GM18867 (cell line): ENCODE measurements around the gene SEMA3B.
A peak's percentile ranks its signal among the peaks of the same experiment; 100 is the strongest.

Experiments used
- ATAC-seq: cut with Tn5 transposase; IDR thresholded peaks from one replicate; pipeline ENCODE4 v1.9.1; 2021; ENCODE audit warnings: mild to moderate bottlenecking, moderate library complexity; ENCODE audit not compliant: unreplicated experiment

The SEMA3B gene

DNA sequence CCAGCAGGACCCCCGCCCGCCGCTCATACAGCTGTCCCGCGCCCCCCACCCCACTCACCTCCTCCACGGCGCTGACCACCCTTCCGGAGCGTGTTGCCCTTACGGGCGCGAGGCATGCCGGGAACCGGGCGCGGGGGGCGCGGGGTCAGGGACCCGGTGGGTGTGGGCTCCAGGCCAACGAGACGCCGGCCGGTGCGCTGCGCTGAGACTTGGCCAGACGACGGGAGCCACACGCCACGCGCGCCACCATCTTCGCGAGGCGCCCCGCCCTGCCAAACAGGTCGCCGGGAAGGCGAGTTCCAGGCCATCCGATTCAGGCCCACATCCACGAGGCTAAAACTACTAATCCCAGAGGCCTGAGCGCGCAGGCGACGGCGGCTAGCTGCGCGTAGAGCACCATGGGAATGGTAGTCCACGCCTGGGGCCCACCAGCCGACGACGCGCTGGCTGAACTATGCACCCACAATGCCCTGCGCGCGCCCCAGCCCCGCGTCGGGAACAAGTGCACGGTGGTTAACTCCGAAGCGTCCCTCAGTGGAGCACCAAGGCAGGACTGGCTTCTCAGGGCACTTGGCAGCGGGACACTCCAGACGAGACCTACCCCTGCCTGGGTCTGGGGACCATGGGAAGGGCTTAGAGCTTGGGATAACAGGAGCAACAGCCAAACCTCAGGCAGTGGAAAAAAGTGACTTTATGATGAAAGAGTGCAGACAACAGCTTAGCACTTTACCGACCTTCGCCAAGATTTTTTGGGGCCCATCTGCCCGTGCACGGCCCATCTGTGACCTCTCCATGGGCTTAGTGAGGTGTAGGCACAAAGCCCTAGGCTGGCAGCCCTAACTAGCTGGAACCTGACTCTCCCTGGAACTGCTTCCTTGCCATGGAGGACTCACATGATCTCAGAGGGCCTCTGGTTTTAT, 23.5 kb downstream of the SEMA3B start, which contains the start of gene IFRD2:
TSS of gene IFRD2 (minus strand) at position 271 of the 920 bp plus-strand sequence. CDS start at position 116, 155 bp downstream.
- peak; percentile 91 for ATAC-seq

DNA sequence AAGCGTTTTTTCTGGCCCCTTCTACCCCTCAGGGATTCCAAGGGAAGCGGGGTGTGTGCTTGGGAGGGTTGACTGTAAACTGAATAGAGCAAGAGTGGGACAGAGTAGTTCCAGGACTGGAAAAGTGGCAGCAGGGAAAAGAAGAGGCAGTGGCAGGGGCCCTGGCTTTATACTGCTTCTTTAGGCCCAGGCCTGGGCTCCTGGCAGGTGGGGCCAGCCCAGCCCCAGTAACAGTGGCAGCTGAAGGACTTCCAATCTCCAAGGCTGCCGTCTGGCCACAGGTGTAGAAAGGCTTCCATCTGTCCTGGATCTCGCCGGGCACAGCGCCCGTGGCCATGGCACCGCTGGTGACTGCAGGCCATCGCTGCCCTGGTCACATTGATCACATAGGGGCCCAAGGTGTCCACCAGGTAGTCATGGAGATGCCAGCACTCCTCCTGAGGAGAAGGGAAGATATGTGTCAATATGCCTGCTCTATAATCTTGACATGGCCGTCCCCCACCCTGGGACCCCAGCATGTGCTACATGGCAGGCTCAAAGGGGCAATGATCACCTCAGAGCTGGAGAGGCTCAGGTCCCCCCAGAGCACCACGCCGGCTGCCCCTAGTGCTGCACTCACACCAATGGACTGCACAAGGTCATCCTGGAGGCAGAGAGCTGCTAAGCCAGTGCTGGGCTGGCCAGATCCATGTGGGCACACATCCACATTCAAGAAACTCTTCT, 24.3 kb downstream of the SEMA3B start:
- ATAC-seq, result no peak

DNA sequence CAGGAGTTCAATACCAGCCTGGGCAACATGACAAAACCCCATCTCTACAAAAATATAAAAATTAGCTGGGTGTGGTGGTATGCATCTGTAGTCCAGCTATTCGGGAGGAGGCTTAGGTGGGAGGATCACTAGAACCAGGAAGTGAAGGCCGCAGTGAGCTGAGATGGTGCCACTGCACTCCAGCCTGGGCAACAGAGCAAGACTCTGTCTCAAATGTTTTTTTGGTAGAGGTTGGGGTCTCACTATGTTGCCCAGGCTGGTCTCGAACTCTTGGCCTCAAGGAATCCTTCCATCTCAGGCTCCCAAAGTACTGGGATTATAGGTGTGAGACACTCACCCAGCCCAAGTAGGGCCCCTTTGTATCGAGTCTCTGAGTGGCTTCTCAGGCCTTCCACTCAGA, 25.1 kb downstream of the SEMA3B start:
- no peak for ATAC-seq

DNA sequence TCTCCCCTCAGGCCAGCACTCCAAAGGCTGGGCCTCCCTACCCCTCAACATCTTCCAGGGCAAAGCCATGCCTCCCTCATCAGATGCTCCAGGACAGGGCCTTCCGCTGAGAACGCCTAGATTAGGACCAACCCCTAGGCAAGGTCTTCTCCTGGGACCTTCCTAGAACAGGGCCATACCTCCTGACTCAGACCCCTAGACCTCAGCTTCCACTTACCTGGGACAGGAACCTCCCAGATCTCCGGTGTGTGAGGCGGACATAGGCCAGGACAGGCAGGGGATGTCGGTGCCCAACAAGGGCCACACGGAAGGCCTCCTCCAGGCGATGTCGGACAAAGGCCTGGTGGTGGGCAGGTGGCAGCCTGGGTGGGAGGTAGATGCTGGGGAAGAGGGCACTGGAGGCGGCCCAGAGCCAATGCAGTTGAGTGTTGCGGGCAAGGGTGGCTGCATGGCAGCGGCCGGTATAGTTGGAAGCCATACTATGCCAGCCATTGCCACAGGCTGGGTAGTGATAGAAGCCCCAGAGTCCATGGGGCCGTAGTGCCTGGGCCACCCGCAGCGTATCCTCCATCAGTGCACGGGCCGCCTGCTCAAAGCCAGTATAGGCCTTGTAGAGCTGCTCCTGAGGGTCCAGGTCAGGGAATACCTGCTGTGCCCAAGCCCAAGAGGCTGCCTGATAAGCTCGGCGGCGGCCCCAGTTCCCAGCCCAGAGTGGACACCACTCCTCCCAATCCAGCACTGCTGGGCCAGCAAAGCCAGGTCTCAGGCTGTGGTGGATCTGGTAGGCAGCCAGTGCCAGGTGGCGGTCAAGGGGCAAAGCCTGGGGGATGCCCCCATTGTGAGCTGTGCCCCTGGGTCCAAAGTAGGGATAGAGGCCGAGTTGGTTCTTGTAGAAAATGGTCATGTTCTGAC, 25.8 kb downstream of the SEMA3B start:
- no peak for ATAC-seq

DNA sequence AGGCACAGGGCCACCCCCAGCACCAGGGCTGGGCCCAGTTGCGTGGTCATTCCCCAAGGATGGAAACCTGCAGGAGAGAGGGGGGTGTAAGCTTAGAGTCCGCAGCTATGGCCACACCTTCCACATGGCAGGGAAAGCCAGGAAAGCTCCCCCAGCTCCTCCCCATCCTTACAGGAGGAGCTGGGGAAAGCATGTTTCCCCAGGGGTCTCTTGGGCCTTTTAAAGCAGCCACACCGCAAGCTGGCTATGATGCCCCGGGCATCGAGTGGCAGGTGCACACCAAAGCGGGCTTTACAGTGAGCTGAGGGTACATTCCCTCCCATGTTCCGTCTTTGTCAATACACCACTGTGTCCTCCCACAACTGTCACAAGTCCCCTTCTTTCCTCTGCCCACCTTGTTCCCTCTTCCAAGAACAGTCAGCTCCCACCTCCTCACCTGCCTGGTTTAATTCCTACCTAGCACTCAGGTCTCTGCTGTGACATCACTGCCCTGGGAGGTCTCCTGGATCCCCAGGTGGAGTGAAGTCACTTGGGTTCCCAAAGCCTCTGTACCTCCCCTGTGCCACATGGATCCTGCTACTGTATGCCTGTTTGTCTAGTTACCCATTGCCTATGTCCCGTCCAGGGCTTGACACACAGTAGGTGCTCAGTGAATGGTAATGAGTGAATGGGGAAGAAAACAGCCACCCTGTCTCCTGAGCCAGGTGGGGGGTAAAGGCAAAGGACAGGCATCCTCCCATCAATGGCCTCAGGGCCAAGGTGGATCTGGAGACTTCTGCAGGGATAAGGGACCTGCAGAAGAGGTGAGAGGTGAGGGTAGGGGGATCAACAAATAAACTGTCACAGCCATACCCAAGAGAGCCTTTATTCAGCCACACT, 26.8 kb downstream of the SEMA3B start:
- no peak for ATAC-seq

DNA sequence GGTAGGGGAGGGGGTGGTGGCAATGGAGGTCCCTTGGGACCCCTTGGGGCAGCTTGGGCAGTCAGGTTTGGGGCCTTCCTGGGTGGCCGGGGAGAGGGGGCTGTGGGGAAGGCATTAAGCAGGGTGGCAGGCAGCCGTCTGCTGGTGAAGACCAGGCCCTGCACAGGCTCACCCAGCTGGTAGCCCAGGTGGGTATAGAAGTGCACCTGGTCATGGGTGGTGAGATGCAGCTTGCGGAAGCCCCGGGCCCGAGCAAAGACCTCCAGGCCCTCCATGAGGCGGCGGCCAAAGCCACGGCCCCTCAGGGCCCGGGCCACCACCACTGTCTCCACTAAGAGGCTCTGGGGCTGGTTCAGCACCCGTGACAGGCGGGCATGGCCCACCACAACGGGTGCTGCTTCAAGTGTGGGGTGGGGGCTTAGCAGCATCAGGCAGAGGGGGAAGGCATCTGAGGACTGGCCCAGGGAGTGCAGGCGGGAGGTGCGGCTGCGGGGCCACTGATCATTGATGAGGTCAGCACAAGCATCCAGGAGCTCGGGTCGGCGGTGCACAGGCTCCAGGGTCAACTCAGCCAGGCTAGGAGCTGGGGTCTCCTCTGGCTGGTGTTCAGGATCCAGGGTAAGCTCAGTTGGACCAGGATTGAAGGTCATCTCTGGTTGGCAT, 27.9 kb downstream of the SEMA3B start:
- no peak for ATAC-seq

DNA sequence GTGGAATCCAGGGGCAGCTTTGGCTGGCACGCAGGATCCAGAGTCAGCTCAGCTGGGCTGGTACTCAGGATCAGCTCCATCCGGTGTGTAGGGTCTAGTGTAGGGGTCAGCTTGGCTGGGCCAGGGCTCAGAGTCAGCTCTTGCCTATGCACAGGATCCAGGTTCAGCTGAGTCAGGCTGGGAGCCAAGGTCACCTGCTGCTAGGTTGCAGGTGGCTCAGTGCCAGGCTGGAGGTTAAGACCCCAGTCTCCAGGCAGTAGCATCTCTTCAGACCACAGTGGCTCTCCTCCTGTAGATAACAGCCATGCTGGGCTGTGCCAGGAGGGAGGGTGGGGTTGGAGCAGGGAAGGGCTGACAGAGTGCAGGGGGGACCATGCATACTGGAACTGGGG, 28.4 kb downstream of the SEMA3B start:
- ATAC-seq, result no peak

DNA sequence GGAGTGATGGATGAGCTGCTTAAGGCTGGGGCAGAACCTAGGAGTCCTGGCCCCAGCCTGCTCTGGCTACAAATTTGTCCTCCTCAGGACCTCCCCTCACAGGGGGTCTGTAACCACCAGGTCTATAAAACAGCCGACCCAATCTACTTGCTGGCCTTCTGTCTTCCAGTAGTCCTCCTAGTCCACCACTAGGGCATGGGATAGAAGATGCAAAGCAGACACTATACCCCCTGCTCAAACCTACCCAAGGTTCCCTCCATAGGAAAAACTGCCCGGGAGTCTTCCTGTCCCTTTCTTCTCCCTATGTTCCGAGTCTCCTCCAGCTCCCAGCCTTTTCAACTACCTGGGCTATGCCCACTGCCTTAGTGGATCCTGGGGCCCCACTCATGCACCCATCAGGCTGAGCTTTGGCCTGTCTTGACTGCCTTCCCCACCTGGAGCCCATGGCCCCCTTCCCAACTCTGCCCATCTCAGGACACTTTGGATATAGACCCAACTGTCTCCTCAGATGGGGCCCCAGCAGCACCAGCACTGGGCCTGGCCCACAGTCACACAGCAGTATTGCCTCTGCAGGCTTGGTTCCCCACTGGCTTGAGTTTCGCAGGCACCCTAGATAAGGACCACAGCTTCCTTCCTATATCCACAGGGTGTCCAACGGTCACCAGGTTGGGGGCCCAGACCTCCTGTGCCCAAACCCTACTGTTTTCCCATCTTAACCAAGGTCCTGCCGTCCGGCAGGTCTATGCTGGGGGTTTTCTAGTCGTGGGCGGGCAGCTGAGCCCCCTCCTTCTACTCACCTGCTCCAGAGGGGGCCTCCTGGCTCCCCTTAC, 29.2 kb downstream of the SEMA3B start:
- ATAC-seq, result no peak

DNA sequence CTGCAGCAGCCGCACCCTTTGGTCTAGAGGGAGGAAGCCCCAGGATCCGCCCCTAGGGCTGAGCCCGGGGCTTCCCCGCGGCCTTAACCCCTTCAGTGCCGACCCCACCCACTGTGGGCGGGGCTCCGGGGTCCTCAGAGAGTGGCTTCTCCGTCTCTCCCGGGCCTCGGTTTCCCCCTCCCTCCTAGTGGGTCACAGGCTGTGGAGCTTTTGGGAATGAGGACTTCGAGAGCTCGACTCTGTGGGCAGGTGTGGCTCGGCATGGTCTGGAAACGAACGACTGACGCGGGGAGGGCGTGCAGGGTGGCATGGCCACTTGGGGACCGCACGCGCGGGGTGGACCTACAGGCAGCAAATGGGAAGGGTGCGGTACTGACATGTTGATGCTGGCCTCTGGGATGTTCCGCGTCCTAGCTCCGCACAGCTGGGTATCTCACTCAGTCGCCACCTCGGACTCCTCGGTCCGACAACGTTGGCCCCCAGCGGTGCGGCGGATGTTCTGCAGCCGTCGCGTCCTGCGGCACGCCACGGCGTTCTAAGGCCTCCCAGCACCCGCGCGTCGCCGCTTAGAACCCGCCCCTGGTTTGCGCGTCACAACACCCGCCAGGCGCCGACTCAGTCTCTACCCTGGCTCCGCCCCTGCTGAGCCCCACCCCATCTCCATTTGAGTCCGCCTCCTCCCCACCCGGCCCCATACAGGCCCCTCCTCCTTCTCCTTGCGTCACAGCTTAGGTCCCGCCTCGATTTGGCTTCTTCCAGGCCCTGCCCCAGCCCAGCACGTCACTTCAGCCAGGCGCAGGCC, 30.1 kb downstream of the SEMA3B start, which contains the start of the genes HYAL3 and NAA80:
TSS of gene HYAL3 (minus strand) at position 570 of the 802 bp plus-strand sequence. CDS start 3,803 bp downstream, outside the sequence.
TSS of gene NAA80 (minus strand) at position 570 of the 802 bp plus-strand sequence. CDS start 1,942 bp downstream, outside the sequence.
- peak; percentile 84 for ATAC-seq

DNA sequence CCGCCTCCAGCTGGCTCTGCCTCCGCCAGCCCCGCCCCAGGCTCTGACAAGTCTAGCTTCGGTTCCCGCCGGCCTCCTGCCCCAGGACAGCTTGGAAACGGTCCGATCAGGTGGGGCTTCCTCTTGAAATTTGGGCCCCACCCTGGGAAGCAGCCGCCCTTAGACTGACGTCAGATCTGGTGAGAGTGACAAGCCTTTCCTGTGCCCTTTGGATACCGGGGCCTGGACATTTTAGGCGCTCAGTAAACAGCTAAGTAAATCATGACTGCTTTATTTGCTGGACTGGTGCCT, 30.6 kb downstream of the SEMA3B start:
- ATAC-seq, result no peak

DNA sequence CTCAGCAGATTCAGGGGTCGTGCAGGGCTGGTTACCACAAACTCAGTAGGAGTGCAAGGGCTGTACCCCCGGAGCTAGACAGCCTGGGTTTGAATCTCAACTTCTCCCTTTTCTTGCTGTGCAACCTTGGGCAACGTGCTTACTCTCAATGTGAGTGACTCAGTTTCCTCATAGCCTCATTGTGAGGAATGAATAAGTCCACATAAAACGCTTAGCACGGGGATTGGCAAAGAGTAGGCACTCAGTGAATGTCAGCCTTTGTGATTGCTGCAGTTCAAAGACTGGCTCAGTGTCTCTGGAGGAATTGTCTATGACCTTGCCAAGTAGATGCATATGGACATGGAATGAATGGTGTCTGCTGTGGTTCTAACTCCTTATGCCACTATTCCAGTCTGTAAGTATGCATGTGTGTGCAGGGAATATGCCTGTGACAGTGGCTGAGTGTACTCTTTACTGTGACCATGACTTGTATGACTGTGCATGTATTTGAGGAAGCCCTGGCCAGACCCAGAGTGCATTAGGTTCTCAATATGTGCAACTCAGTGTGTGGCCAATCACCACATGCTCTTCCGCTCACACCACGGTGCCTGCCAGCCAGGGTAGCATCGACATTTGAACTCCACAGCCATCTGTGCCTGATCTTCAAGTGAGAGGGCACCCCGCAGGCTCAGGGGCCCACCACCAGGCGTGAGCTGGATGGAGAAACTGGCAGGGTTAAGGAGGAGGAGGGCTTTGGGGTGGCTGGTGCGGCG, 31.2 kb downstream of the SEMA3B start:
- ATAC-seq, result no peak

DNA sequence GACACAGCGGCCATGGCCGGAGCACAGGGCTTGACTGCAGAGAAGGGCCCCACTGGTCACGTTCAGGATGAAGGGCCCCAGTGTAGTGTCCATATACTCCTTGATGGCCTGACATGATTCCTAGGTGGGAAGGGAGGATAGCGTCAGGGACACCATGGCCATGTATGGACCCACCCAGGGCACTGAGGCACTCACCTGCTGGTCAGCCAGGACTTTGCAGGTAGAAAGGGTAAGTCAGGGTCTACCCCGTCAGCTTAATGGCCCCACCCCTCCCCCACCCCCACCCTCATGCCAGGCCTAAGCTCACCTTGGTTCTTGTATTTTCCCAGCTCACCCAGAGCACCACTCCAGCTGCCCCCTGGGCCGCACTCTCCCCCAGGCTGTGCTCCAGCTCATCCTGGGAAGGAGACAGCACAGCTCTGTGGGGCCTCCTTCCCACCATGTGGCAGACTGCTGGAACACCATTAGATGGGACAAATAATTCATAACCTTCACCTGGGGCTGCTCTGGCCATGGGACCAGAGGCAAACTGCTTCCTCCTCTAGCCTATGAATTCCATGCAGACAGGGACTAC, 31.8 kb downstream of the SEMA3B start:
- ATAC-seq, result no peak

DNA sequence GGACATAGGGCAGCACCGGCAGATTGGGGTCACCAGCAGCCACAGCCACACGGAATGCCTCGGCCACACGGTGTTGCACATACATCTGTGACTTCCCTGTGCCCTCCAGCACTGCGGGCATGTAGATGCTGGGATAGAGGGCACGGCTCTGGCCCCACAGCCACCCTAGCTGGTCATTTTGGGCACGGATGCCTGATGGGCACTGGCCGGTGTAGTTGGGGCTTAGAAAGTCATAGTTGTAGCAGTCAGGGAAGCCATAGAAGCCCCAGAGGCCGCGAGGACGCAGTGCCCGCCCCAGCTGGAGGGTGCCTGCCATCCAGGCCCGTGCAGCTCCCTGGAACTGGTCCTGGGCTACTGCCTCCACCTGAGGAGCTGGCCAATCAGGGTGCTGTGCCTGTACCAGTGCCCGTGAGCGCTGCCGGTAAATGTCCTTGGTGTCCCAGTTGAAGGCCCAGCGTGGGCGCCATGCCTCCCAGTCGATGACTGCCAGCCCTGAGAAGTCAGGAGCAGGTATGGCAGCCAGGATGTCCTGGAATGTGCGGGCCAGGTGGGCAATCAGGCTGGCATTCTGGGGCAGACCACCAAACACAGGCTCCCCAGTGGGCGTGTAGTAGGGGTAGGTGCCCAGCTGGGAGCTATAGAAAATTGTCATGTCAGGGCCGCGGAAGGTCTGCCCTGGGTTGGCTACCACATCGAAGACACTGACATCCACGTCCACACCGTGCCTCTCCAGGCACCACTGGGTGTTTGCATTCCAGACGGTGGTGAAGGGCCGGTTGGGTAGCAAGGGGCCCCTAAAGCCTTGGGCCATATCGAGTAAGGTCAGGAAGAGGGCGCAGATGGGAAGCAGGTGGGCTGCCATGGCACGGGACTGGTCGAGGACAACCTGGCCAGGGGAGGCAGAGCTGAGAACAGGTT, 33.4 kb downstream of the SEMA3B start:
- no peak for ATAC-seq

DNA sequence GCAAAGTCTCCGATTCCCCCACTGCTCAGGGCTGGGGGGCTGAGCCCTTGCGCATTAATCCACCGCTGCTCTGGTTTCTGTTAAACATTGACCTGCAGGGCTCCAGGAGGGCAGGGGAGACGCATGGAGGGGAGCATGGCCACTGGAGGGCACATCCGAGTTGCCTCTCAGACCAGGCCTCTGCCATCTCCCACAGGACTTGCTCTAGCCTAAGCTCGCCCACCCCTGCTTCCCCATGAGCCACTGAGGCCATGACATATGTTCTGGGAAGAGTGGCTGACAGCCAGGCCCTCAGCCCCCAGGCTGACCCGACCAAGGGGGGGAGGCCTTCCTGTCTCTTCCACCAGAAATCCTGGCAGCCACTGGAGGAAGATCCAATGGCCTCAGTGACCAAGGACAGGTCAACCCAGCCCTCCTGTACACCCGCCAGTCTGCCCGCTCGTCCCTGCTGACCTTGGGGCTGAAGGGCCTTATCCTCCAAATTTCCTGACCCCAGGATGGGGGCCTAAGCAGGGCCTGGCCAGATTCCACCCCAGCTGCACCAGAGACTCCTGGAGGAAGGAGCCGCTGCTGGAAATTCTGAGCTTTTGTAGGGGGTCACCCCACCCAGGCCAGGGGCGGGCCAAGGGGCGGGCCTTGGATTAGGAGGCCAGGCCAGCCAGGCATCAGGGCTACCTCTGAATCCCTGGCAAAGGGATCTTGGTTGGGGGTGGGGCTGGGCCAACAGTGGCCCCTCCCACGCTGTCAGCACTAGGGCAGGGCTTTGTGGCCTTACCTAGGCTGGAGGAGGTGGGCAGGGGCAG, 34.3 kb downstream of the SEMA3B start, which contains the start of gene HYAL1:
TSS of gene HYAL1 (minus strand) at position 562 of the 803 bp plus-strand sequence. CDS start 618 bp downstream, outside the sequence.
- no peak for ATAC-seq

DNA sequence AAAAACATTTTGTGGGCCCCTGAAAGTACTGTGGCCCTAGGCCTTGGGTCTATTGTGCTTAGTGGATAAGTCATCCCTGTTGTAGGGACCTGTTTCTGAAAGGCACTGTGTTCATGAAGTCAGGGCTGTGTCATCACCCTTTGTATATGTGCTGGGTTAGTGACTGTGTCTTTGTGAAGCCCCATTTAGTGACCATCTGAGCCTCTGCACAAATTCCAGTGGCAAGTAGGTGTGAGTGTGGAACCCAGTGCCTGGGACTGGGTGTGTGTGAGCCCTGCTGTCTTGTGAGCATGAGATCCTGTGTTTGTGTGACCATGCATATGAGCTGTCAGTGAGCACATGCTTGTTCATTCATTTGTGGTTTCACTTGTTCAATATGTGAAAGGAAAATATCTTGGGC, 35.7 kb downstream of the SEMA3B start:
- ATAC-seq, result no peak
